Testis (tissue), 2 donors: ENCODE measurements around the gene RDM1.

ENCODE experiments used
- POLR2A ChIP-seq: fragments of 450-650 bp; IDR thresholded peaks from one replicate; pipeline ENCODE4 v1.6.1; 2017; ENCODE audit warnings: antibody characterized with exemption, mild to moderate bottlenecking, moderate library complexity
- TF ChIP-seq, protein P1 (sequence below), 3 experiments: fragments of 450-650 bp in 2 of 3; fragments of 200-600 bp in 1 of 3; sonication (generic) in 1 of 3; IDR thresholded peaks; one replicate each; pipeline ENCODE4 v1.5.1; 2016 to 2019; ENCODE audit warnings: antibody characterized with exemption in 3 of 3, mild to moderate bottlenecking in 2 of 3, moderate library complexity in 1 of 3

DNA sequence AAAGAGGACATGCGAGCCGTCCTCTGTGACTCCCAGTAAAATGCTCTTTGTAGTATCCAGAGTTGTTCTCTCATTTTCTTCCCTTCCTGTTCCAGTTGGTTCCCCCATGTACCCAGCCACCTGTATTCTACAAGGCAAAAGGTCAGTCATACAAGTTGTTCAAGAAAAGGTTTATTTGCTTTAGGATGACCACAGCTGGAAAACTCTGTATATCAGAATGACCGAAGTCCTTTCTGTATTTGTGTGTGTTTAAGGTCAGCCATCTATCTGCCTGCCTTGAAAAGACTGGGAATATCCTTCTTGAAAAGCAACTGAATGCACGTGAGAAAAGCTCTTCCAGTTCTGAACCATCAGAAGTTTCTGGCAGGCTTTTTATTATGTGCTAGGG lies 42.4 kb upstream of the RDM1 start:
- TF ChIP-seq, protein P1, sequence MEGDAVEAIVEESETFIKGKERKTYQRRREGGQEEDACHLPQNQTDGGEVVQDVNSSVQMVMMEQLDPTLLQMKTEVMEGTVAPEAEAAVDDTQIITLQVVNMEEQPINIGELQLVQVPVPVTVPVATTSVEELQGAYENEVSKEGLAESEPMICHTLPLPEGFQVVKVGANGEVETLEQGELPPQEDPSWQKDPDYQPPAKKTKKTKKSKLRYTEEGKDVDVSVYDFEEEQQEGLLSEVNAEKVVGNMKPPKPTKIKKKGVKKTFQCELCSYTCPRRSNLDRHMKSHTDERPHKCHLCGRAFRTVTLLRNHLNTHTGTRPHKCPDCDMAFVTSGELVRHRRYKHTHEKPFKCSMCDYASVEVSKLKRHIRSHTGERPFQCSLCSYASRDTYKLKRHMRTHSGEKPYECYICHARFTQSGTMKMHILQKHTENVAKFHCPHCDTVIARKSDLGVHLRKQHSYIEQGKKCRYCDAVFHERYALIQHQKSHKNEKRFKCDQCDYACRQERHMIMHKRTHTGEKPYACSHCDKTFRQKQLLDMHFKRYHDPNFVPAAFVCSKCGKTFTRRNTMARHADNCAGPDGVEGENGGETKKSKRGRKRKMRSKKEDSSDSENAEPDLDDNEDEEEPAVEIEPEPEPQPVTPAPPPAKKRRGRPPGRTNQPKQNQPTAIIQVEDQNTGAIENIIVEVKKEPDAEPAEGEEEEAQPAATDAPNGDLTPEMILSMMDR (IDR thresholded peaks at IDR 0.05): no peak
- no peak for TF ChIP-seq POLR2A
